NCI-H187 treated with DMSO at 0.1 percent for 48 hours (cell line): ENCODE data around the gene INO80D.
"Not testable (repeated sequence)": the region's sequence is repeated elsewhere in the genome, so short reads cannot be mapped to it uniquely, and the experiment has no call there.

Source experiments
- DNase-seq: peaks from one replicate; lab custom pipeline; 2025; lab: John Stamatoyannopoulos, UW

INO80D gene

GRCh38 chr2:206084439-206084869 is 1.5 kb downstream of the INO80D start:
- no peak for DNase-seq

GRCh38 chr2:206083602-206084438 is 2.2 kb downstream of the INO80D start:
- no peak for DNase-seq

GRCh38 chr2:206082298-206082843 is 3.6 kb downstream of the INO80D start:
- no peak for DNase-seq

GRCh38 chr2:206080927-206081326 is 5.0 kb downstream of the INO80D start:
- DNase-seq = no peak

- DNase-seq = no peak
These were observed 6.1 kb downstream of the INO80D start for GRCh38 chr2:206079699-206080465.

GRCh38 chr2:206077879-206078278 is 8.1 kb downstream of the INO80D start:
- DNase-seq = not testable (repeated sequence)

GRCh38 chr2:206075113-206075512 is 10.9 kb downstream of the INO80D start:
- no peak for DNase-seq

- no peak for DNase-seq
These were observed 14.2 kb downstream of the INO80D start for GRCh38 chr2:206071807-206072206.

GRCh38 chr2:206069417-206069816 is 16.6 kb downstream of the INO80D start:
- no peak for DNase-seq

GRCh38 chr2:206068207-206068606 is 17.8 kb downstream of the INO80D start:
- DNase-seq = no peak

GRCh38 chr2:206064077-206064476 is 21.9 kb downstream of the INO80D start:
- DNase-seq = no peak

GRCh38 chr2:206063635-206064034 is 22.3 kb downstream of the INO80D start:
- no peak for DNase-seq

GRCh38 chr2:206062724-206063123 is 23.2 kb downstream of the INO80D start:
- no peak for DNase-seq

GRCh38 chr2:206056286-206056685 is 29.7 kb downstream of the INO80D start:
- no peak for DNase-seq

- no peak for DNase-seq
These were observed 31.0 kb downstream of the INO80D start for GRCh38 chr2:206054952-206055351.

- DNase-seq = no peak
These were observed 34.1 kb downstream of the INO80D start for GRCh38 chr2:206051912-206052311.

- DNase-seq = no peak
These were observed 36.6 kb downstream of the INO80D start for GRCh38 chr2:206049392-206049791.

- no peak for DNase-seq
These were observed 40.7 kb downstream of the INO80D start for GRCh38 chr2:206045251-206045650.

GRCh38 chr2:206040525-206040924 is 45.4 kb downstream of the INO80D start:
- no peak for DNase-seq

- not testable (repeated sequence) for DNase-seq
These were observed 50.6 kb downstream of the INO80D start for GRCh38 chr2:206035393-206035792.

- not testable (repeated sequence) for DNase-seq
These were observed 52.5 kb downstream of the INO80D start for GRCh38 chr2:206033452-206033851.

- DNase-seq = no peak
These were observed 53.9 kb downstream of the INO80D start for GRCh38 chr2:206031950-206032567.
